GM23248 (cell line): ENCODE results near the gene CACNA1E.

Source experiments
- EZH2 ChIP-seq: fragments of 200-600 bp; sonication (generic); IDR thresholded peaks from 2 replicates; pipeline ENCODE4 v1.6.1; 2018; ENCODE audit warnings: antibody characterized with exemption, mild to moderate bottlenecking; ENCODE audit not compliant: insufficient read depth, poor library complexity, severe bottlenecking
- EZH2phosphoT487 ChIP-seq: fragments of 200-600 bp; sonication (generic); IDR thresholded peaks from 2 replicates; pipeline ENCODE4 v1.6.1; 2018; ENCODE audit warnings: antibody characterized with exemption, moderate library complexity, mild to moderate bottlenecking, low read depth; ENCODE audit not compliant: insufficient read depth

GRCh38 chr1:181592255-181592859 lies 109.0 kb downstream of the CACNA1E start:
- no peak for TF ChIP-seq EZH2
- no peak for TF ChIP-seq EZH2phosphoT487
